ENCODE results near the gene OPN1SW. TPM values are rescaled to one million over a fixed set of nuclear protein-coding genes. Genes with fewer than 3 reads are reported as not detected.

The OPN1SW gene
- total RNA-seq, 2 experiments from 2014 or later = not detected

DNA sequence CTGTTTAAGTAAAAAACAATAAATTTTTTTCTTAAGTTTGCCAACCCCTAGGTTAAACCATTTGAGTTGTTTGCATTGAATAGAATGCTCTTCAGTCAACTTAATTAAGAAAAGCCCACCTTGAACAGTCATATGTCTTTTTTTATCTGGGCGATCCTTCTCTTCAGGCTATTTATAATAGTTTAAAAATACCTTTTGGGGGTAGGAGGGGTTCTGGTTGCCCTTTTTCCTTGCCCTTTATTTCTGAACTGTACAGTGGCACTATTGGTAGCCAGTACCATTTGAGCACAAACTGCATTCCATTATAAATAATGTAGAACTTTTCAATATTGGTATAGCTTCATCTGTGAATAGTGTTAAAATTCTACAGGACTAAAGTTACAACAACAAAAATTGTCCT lies 23.3 kb downstream of the OPN1SW start:
- H3K4me3 Mint-ChIP-seq = no peak overlapping the region
- no peak for DNase-seq

DNA sequence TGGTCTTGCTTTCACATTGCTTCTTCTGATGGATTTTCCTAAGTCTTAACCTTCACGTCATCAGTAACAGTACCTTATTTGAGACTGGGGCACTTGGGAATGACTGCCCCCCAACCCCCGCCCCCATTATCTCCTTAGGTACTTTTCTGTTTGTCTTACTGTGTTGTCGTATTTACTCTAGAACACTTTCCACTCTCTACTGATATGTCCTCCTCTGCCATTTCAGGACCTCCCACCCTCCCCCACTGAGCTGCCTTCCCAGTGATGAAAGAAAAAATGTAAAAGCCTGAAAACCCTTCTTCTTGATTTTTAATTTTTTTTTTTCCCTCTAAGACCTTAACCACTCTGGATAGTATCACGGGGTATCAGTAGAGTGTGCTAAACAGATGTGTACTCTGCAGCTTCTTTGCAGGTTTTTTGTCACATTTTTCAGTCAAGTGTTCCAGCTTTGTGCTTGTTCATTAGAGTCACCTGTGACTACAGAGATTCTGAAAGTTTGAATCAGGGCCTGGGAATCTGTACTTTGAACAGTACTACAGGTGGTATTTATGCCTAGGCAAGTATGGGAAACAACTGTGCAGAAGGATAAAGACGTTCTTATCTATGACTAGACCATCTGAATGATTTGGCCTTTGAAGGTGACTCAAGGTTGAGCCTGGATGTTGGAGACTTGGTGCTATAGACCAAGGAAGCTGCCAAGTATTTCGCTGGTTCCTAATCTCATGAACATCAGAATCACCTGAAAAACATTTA lies 28.1 kb downstream of the OPN1SW start:
- ChIA-PET CTCF (no interaction called here), POLR2A (interaction anchor here (2.1 kb wide), 1 partner anchor 8 kb away, joined by 12 read pairs; the partner anchor contains the start of gene CALU)
- Histone ChIP-seq H3K27me3 (ENCODE audit: control insufficient read depth in 1 of 2, insufficient read depth in 2 of 2, low read length in 2 of 2) (no peaks in the 10 kb centered on the region), H3K4me3 (ENCODE audit: low read length) (no peak overlapping the region), H3K27ac (ENCODE audit: low read depth in 1 of 2, low read length in 2 of 2) (no peak overlapping the region), H3K9me3 (ENCODE audit: control insufficient read depth in 1 of 2, insufficient read depth in 1 of 2, low read length in 2 of 2) (no peaks in the 10 kb centered on the region), H3K4me1 (ENCODE audit: insufficient read depth, low read length) (no peaks in the 10 kb centered on the region), H3K36me3 (ENCODE audit: insufficient read depth, low read length) (peaks cover 32% of the 10 kb centered on the region)
- Mint-ChIP-seq H3K4me1 (ENCODE audit: low read depth) (peaks cover 39% of the 10 kb centered on the region), H3K27me3 (no peaks in the 10 kb centered on the region), H3K4me3 (no peak overlapping the region), H3K27ac (no peak overlapping the region), H3K9me3 (no peaks in the 10 kb centered on the region), H3K36me3 (ENCODE audit: low read depth) (peaks cover 60% of the 10 kb centered on the region)
- DNase-seq (no peak), ATAC-seq (ENCODE audit: poor library complexity) (no peak)
- intact Hi-C loops (cut with DNase I, micrococcal nuclease) = loop anchor here in 1 of 2 experiments (10.0 kb wide), 1 partner anchor 1163 kb away; the partner anchor contains the start of genes ARF5 and GCC1
- TF ChIP-seq, protein P1, sequence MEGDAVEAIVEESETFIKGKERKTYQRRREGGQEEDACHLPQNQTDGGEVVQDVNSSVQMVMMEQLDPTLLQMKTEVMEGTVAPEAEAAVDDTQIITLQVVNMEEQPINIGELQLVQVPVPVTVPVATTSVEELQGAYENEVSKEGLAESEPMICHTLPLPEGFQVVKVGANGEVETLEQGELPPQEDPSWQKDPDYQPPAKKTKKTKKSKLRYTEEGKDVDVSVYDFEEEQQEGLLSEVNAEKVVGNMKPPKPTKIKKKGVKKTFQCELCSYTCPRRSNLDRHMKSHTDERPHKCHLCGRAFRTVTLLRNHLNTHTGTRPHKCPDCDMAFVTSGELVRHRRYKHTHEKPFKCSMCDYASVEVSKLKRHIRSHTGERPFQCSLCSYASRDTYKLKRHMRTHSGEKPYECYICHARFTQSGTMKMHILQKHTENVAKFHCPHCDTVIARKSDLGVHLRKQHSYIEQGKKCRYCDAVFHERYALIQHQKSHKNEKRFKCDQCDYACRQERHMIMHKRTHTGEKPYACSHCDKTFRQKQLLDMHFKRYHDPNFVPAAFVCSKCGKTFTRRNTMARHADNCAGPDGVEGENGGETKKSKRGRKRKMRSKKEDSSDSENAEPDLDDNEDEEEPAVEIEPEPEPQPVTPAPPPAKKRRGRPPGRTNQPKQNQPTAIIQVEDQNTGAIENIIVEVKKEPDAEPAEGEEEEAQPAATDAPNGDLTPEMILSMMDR (IDR thresholded peaks at IDR 0.05) = no peak

More for the DNA sequence above, 23.3 kb downstream of the OPN1SW start:
- Mint-ChIP-seq H3K36me3 (ENCODE audit: low read depth) (peaks cover 89% of the 10 kb centered on the region), H3K27me3 (no peaks in the 10 kb centered on the region), H3K4me1 (ENCODE audit: low read depth) (peaks cover 20% of the 10 kb centered on the region), H3K27ac (no peak overlapping the region), H3K9me3 (no peaks in the 10 kb centered on the region)
- H3K9me3 ChIP-seq (ENCODE audit: control insufficient read depth in 1 of 2, insufficient read depth in 1 of 2, low read length in 2 of 2) = no peaks in the 10 kb centered on the region
- CTCF ChIA-PET = no interaction called here
- no peak for ATAC-seq (ENCODE audit: poor library complexity)
- peaks cover 63% of the 10 kb centered on the region for H3K36me3 ChIP-seq (ENCODE audit: insufficient read depth, low read length)
- no peak overlapping the region for H3K4me3 ChIP-seq (ENCODE audit: low read length)
- no peak overlapping the region for H3K27ac ChIP-seq (ENCODE audit: low read depth in 1 of 2, low read length in 2 of 2)
- no peaks in the 10 kb centered on the region for H3K4me1 ChIP-seq (ENCODE audit: insufficient read depth, low read length)
- no peaks in the 10 kb centered on the region for H3K27me3 ChIP-seq (ENCODE audit: control insufficient read depth in 1 of 2, insufficient read depth in 2 of 2, low read length in 2 of 2)
- POLR2A ChIA-PET = interaction anchor here (1.7 kb wide), 1 partner anchor 13 kb away, joined by 4 read pairs; the partner anchor contains the start of gene CALU
- TF ChIP-seq, protein P1 (IDR thresholded peaks at IDR 0.05) = no peak
- intact Hi-C loops (cut with DNase I, micrococcal nuclease) = no loop called here

DNA sequence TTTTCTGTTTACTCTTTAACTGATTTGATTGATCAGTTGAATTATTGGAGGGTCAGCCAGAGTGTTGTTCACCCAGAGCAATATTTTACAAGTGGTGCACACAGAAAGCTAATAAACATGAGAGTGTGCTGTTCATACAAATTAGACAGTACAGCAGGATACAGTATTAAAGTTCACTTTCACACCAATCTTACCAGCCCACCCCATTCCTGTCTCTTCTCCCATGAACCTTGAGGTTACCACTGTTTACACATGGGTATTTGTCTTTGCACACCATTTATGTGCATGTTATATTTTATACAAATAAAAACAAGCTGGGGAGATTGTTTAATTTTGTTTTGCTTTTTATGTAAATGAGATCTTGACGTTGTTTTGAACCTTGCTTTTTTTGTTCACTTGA lies 29.9 kb downstream of the OPN1SW start:
- no peak overlapping the region for H3K27ac ChIP-seq (ENCODE audit: low read depth in 1 of 2, low read length in 2 of 2)
- H3K27ac Mint-ChIP-seq = no peak overlapping the region
- DNase-seq (no peak), ATAC-seq (ENCODE audit: poor library complexity) (no peak)
- H3K9me3 Mint-ChIP-seq = no peaks in the 10 kb centered on the region
- ChIA-PET CTCF (no interaction called here), POLR2A (interaction anchor here (0.6 kb wide), 1 partner anchor 261 kb away, joined by 3 read pairs; no protein-coding TSS in a partner anchor)
- H3K4me1 Mint-ChIP-seq (ENCODE audit: low read depth) = peaks cover 57% of the 10 kb centered on the region
- H3K36me3 ChIP-seq (ENCODE audit: insufficient read depth, low read length) = peaks cover 23% of the 10 kb centered on the region
- no peak overlapping the region for H3K4me3 ChIP-seq (ENCODE audit: low read length)
- no peaks in the 10 kb centered on the region for H3K9me3 ChIP-seq (ENCODE audit: control insufficient read depth in 1 of 2, insufficient read depth in 1 of 2, low read length in 2 of 2)
- H3K27me3 ChIP-seq (ENCODE audit: control insufficient read depth in 1 of 2, insufficient read depth in 2 of 2, low read length in 2 of 2) = no peaks in the 10 kb centered on the region
- H3K27me3 Mint-ChIP-seq = no peaks in the 10 kb centered on the region
- peaks cover 46% of the 10 kb centered on the region for H3K36me3 Mint-ChIP-seq (ENCODE audit: low read depth)
- H3K4me1 ChIP-seq (ENCODE audit: insufficient read depth, low read length) = peaks cover 5% of the 10 kb centered on the region
- TF ChIP-seq, protein P1 (IDR thresholded peaks at IDR 0.05) = no peak
- intact Hi-C loops (cut with DNase I, micrococcal nuclease) = loop anchor here in 1 of 2 experiments (10.0 kb wide), 1 partner anchor 1161 kb away; the partner anchor contains the start of genes ARF5 and GCC1
- no peak overlapping the region for H3K4me3 Mint-ChIP-seq

Data from CD4-positive, alpha-beta T cell (primary cell).